Left lung (tissue), 10 donors: Measurements from ENCODE around the gene PPIA. TPM values are rescaled to one million over a fixed set of nuclear protein-coding genes. Genes with fewer than 3 reads are reported as not detected.
A peak's percentile ranks its signal among the peaks of the same experiment; 100 is the strongest.

Experiments
- ATAC-seq: fragments of 200-7000 bp; cut with Tn5 transposase; one replicate; pipeline ENCODE4 v1.9.1; 2020; ENCODE audit warnings: moderate library complexity
- DNase-seq, 4 donors: peaks; one replicate each; pipeline ENCODE4 v3.0.0-alpha.2; 2013 to 2020
- H3K27ac ChIP-seq, 2 donors: fragments of 200-600 bp; sonication (generic) in 1 of 2; one replicate each; pipeline versions ENCODE4 v1.5.0 to v1.8.0; 2020 to 2021
- H3K27me3 ChIP-seq, 2 donors: fragments of 200-600 bp; sonication (generic) in 1 of 2; one replicate each; pipeline versions ENCODE4 v1.5.0 to v1.8.0; 2020 to 2021
- H3K36me3 ChIP-seq, 2 donors: fragments of 200-600 bp; sonication (generic) in 1 of 2; one replicate each; pipeline versions ENCODE4 v1.5.0 to v1.8.0; 2020 to 2021
- H3K4me1 ChIP-seq, 2 donors: fragments of 200-600 bp; one replicate each; pipeline ENCODE4 v1.8.0; 2021
- H3K4me3 ChIP-seq, 2 donors: fragments of 200-600 bp; sonication (generic) in 1 of 2; one replicate each; pipeline versions ENCODE4 v1.5.0 to v1.8.0; 2020 to 2021; ENCODE audit warnings: mild to moderate bottlenecking in 1 of 2
- H3K9me3 ChIP-seq, 2 donors: fragments of 200-600 bp; sonication (generic) in 1 of 2; one replicate each; pipeline versions ENCODE4 v1.5.0 to v1.8.0; 2020 to 2021
- intact Hi-C, 2 donors: fragments of 100-400 bp; cut with DNase I; formaldehyde crosslinking; loops; one replicate each; pipeline versions ENCODE4 v1.11.2 to v1.14.2; 2022
- polyA plus RNA-seq, 6 donors: library from polyadenylated mRNA; unstranded; fragments of 120-200 nt; gene quantifications; one replicate each; pipeline ENCODE4 v1.2.1, GENCODE V29; 2013; ENCODE audit not compliant: insufficient read length in 6 of 6
- total RNA-seq, 2 donors: library from RNA; stranded (reverse); fragmentation: NEBNext Ultra II Directional; extraction: Animal tissue kit (Norgen Biotek cat#: 25700); gene quantifications; one replicate each; pipeline ENCODE4 v1.2.1, GENCODE V29; 2021
- TF ChIP-seq, protein P1 (sequence below), 2 donors: fragments of 200-600 bp; sonication (generic) in 1 of 2; IDR thresholded peaks; one replicate each; pipeline versions ENCODE4 v1.5.0 to v1.8.0; 2021; ENCODE audit warnings: antibody characterized with exemption in 2 of 2
- donor health status: DM: no; HTN: yes; CAD: no.
- donor health status: DM: no; HTN: no; CAD: no.

PPIA gene
- total and polyA plus RNA-seq, 8 donors: 1,038 to 1,630 (median 1,098) TPM

DNA sequence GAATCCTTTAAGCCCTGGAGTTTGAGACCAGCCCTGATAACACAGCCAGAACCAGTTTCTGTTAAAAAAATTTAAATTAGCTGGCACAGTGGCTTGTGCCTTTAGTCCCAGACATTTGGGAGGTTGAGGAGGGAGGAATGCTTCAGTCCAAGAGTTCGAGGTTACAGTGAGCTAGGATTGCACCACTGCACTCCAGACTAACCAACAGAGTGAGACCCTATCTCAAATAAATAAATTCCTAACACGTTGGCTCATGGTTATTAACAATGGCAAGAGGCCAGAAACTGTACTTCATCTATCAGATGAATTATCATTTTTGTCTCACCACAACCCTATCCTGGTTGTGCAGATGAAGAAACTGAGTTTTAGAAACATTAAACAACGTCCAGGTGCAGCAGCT is 2.1 kb upstream of the PPIA start:
- H3K9me3 ChIP-seq: no peaks in the 10 kb centered on the region
- ATAC-seq: no peak
- H3K4me1 ChIP-seq: peaks cover 17 to 26% of the 10 kb centered on the region in 2 donors
- DNase-seq: no peak
- H3K27ac ChIP-seq: no peak overlapping the region
- no peaks in the 10 kb centered on the region for H3K27me3 ChIP-seq
- no peak overlapping the region for H3K4me3 ChIP-seq
- TF ChIP-seq, protein P1, sequence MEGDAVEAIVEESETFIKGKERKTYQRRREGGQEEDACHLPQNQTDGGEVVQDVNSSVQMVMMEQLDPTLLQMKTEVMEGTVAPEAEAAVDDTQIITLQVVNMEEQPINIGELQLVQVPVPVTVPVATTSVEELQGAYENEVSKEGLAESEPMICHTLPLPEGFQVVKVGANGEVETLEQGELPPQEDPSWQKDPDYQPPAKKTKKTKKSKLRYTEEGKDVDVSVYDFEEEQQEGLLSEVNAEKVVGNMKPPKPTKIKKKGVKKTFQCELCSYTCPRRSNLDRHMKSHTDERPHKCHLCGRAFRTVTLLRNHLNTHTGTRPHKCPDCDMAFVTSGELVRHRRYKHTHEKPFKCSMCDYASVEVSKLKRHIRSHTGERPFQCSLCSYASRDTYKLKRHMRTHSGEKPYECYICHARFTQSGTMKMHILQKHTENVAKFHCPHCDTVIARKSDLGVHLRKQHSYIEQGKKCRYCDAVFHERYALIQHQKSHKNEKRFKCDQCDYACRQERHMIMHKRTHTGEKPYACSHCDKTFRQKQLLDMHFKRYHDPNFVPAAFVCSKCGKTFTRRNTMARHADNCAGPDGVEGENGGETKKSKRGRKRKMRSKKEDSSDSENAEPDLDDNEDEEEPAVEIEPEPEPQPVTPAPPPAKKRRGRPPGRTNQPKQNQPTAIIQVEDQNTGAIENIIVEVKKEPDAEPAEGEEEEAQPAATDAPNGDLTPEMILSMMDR (IDR thresholded peaks at IDR 0.05): no peak
- intact Hi-C loops: no loop called here
- H3K36me3 ChIP-seq: peaks cover 0 to 7% of the 10 kb centered on the region in 2 donors

DNA sequence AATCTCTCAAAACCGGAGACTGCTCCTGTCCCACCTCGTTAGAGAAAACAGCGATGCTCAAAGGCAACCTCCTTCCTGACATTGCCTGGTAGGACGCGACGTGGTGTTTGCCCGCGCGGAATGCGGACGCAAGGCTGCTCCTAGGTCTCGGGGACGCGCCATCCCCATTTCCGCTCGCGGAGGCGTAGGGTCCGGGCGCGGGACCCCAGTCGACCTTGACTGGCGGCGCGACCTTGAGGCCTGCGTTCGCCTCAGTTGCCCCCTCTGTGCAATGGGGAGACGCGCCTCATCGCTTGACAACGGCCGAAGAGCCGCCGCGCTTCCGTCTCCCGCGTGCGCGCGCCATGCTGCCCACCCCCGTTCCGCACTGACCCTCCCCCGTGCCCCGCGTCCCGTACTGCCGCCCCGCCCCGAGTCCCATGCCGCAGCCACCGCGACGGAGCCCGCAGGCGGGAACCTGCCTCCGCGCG is 412 bp upstream of the PPIA start:
- H3K27ac ChIP-seq: peak overlapping the region; percentile 97 to 99
- H3K4me3 ChIP-seq: peak overlapping the region; percentile 91 to 95
- DNase-seq (no peak), ATAC-seq (peak; percentile 20)
- H3K27me3 ChIP-seq: no peaks in the 10 kb centered on the region
- peaks cover 17 to 33% of the 10 kb centered on the region in 2 donors for H3K4me1 ChIP-seq
- no peaks in the 10 kb centered on the region for H3K9me3 ChIP-seq
- TF ChIP-seq, protein P1 (IDR thresholded peaks at IDR 0.05): no peak
- H3K36me3 ChIP-seq: peaks cover 0 to 24% of the 10 kb centered on the region in 2 donors
- intact Hi-C loops: no loop called here

DNA sequence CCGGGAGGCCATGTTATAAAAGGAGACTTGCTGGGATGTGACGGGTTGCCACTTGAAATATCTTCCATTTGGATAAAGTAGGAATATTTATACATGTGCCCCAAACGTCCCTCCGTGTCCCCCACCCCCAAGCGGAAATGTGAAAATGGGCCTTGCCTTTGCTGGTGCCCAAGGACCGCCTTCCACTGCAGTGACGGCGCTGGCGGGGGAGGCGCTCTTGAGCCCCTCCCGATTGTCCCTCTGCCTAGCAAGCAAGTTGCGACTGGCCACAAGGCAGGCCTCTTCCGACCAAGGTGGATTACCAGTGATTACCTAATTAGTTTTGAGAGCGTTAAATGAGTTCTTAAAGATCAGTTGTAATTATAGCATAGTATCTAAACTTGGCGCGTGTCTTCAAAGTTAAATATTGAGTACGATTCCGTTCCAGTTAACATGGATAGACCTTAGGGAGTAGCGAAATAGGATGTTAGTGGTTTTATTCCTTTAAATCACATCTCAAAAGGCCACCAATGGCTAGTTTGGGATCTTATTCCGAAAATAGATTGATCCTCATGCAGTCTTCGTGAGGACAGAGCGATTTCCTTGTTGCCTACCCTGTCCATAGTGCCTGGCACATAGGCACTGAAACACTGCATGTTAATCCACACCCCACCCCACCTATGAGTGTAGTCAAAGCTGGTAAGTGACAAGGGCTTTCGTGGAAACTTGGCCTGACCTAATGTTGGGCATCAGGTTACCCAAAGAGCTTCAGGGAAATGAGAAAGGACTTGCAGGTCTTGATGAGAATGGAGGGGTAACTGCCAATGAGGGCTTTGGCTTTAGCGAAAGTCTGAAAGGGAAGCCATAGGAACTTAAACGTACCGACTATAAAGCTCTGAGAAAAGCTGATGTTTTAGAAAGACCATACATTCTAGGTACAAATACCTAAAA is 1.1 kb downstream of the PPIA start:
- H3K9me3 ChIP-seq: no peaks in the 10 kb centered on the region
- DNase-seq (peak; percentile 85 to 96 (median 93)), ATAC-seq (peak; percentile 82)
- H3K27ac ChIP-seq: peak overlapping the region; percentile 97 to 99
- TF ChIP-seq, protein P1 (IDR thresholded peaks at IDR 0.05): peak; percentile 28 to 42
- peaks cover 17 to 33% of the 10 kb centered on the region in 2 donors for H3K4me1 ChIP-seq
- H3K27me3 ChIP-seq: no peaks in the 10 kb centered on the region
- H3K36me3 ChIP-seq: peaks cover 0 to 40% of the 10 kb centered on the region in 2 donors
- peak overlapping the region; percentile 91 to 95 for H3K4me3 ChIP-seq
- intact Hi-C loops: no loop called here

DNA sequence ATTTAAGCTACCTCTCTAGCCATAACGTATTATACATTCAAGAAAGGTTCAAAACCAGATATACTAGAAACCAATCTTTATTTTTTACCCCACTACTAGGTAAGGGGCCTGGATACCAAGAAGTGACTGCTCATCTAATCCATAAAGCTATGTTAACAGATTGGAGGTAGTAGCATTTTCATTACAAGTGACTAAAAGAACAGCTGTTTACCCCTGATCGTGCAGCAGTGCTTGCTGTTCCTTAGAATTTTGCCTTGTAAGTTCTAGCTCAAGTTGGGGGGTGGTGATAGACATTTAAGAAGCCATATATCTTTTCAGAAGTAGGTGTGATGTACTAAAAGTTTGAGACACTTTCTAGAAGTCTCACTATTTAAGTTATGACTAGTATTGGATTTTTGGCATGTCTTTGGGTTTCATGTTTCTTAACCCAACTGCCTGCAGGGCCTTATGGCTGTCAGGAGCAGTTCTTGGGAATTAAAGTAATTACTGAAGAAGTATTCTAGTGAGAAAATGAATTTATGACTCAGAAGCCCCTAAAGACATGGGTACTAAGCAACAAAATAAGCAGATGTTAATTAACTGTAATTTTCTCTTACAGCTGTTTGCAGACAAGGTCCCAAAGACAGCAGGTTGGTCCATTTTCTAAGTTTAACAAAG is 2.3 kb downstream of the PPIA start:
- TF ChIP-seq, protein P1 (IDR thresholded peaks at IDR 0.05): no peak
- Histone ChIP-seq H3K9me3 (no peaks in the 10 kb centered on the region), H3K27ac (peak overlapping the region in 1 of 2 donors; percentile 28), H3K36me3 (peaks cover 0 to 51% of the 10 kb centered on the region in 2 donors), H3K27me3 (no peaks in the 10 kb centered on the region), H3K4me3 (peak overlapping the region; percentile 91 to 95), H3K4me1 (peaks cover 17 to 33% of the 10 kb centered on the region in 2 donors)
- intact Hi-C loops: no loop called here
- ATAC-seq (no peak), DNase-seq (no peak)

DNA sequence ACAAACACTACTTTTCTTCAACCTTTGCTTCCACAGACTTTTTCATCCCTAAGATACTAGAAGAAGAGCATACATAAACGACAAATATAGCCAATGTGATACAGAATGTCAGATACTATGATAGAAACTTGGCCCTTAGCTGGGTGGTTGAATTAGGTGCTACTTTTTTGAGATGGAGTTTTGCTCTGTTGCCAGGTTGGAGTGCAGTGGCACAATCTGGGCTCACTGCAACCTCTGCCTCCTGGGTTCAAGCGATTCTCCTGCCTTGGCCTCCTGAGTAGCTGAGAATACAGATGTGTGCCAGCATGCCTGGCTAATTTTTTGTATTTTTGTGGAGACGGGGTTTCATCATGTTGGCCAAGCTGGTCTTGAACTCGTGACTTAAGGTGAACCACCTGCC is 3.5 kb downstream of the PPIA start:
- intact Hi-C loops: no loop called here
- H3K36me3 ChIP-seq: peaks cover 0 to 63% of the 10 kb centered on the region in 2 donors
- H3K4me1 ChIP-seq: peaks cover 17 to 33% of the 10 kb centered on the region in 2 donors
- H3K27ac ChIP-seq: no peak overlapping the region
- ATAC-seq: no peak
- H3K27me3 ChIP-seq: no peaks in the 10 kb centered on the region
- H3K4me3 ChIP-seq: no peak overlapping the region
- no peaks in the 10 kb centered on the region for H3K9me3 ChIP-seq
- TF ChIP-seq, protein P1 (IDR thresholded peaks at IDR 0.05): no peak
- DNase-seq: no peak
